Astrocyte (in vitro differentiated cells and primary cell): ENCODE results near the gene LYPD6. TPM values are rescaled to one million over a fixed set of nuclear protein-coding genes. Genes with fewer than 3 reads are reported as not detected.

Source experiments
- DNase-seq: peaks from one replicate; pipeline ENCODE4 v3.0.0-alpha.2; 2010; ENCODE audit warnings: low read depth
- FAIRE-seq: peaks from 2 replicates; lab custom pipeline; 2011; peaks lifted over from hg19 to GRCh38; lab: Jason Lieb, UNC
- H2AFZ ChIP-seq: 2 replicates; pipeline ENCODE4 v1.6.0; 2012; ENCODE audit warnings: low read depth, low read length, inconsistent platforms
- H3K27ac ChIP-seq: 2 replicates; pipeline ENCODE4 v1.5.1; 2011; ENCODE audit warnings: low read depth, low read length, inconsistent platforms
- H3K27me3 ChIP-seq: 2 replicates; pipeline ENCODE4 v1.6.0; 2011; ENCODE audit warnings: low read length, inconsistent platforms; ENCODE audit not compliant: insufficient read depth
- H3K36me3 ChIP-seq: 2 replicates; pipeline ENCODE4 v1.5.1; 2011; ENCODE audit warnings: low read length, inconsistent platforms; ENCODE audit not compliant: insufficient read depth
- H3K4me1 ChIP-seq: 2 replicates; pipeline ENCODE4 v1.5.1; 2011; ENCODE audit warnings: low read length, inconsistent platforms; ENCODE audit not compliant: insufficient read depth
- H3K4me2 ChIP-seq: 2 replicates; pipeline ENCODE4 v1.6.0; 2012; ENCODE audit warnings: low read length, inconsistent platforms
- H3K4me3 ChIP-seq: 2 replicates; pipeline ENCODE4 v1.5.1; 2011; ENCODE audit warnings: low read depth, mild to moderate bottlenecking, low read length, inconsistent platforms; ENCODE audit not compliant: insufficient read depth
- H3K79me2 ChIP-seq: 2 replicates; pipeline ENCODE4 v1.6.0; 2012; ENCODE audit warnings: mild to moderate bottlenecking, low read length, inconsistent platforms; ENCODE audit not compliant: insufficient read depth
- H3K9ac ChIP-seq: 2 replicates; pipeline ENCODE4 v1.6.0; 2012; ENCODE audit warnings: mild to moderate bottlenecking, low read length, inconsistent platforms
- H3K9me3 ChIP-seq: 2 replicates; pipeline ENCODE4 v1.5.1; 2012; ENCODE audit warnings: low read depth, mild to moderate bottlenecking, low read length, inconsistent platforms; ENCODE audit not compliant: insufficient read depth
- H4K20me1 ChIP-seq: 2 replicates; pipeline ENCODE4 v1.6.0; 2012; ENCODE audit warnings: low read length, inconsistent platforms; ENCODE audit not compliant: insufficient read depth
- H3K27ac Mint-ChIP-seq: one replicate; pipeline ENCODE4 v1.8.0; 2021; ENCODE audit warnings: mild to moderate bottlenecking, mixed read lengths; ENCODE audit not compliant: unreplicated experiment
- H3K27me3 Mint-ChIP-seq: one replicate; pipeline ENCODE4 v1.8.0; 2021; ENCODE audit warnings: low read depth, mixed read lengths; ENCODE audit not compliant: unreplicated experiment
- H3K36me3 Mint-ChIP-seq: one replicate; pipeline ENCODE4 v1.8.0; 2021; ENCODE audit warnings: low read depth, mixed read lengths; ENCODE audit not compliant: unreplicated experiment
- H3K4me1 Mint-ChIP-seq: one replicate; pipeline ENCODE4 v1.8.0; 2021; ENCODE audit warnings: low read depth, mixed read lengths; ENCODE audit not compliant: unreplicated experiment
- H3K4me3 Mint-ChIP-seq: one replicate; pipeline ENCODE4 v1.8.0; 2021; ENCODE audit warnings: mild to moderate bottlenecking, moderate library complexity, mixed read lengths; ENCODE audit not compliant: unreplicated experiment
- H3K9me3 Mint-ChIP-seq: one replicate; pipeline ENCODE4 v1.8.0; 2021; ENCODE audit warnings: mild to moderate bottlenecking, mixed read lengths; ENCODE audit not compliant: unreplicated experiment
- CTCF ChIP-seq: IDR thresholded peaks from 2 replicates; pipeline ENCODE4 v1.5.1; 2011; ENCODE audit warnings: low read depth, mild to moderate bottlenecking, inconsistent platforms, low read length, moderate library complexity; ENCODE audit not compliant: insufficient read depth
- EZH2 ChIP-seq: IDR thresholded peaks from 2 replicates; pipeline ENCODE4 v1.6.1; 2012; ENCODE audit warnings: mild to moderate bottlenecking, low read length, inconsistent platforms; ENCODE audit not compliant: insufficient read depth
- total RNA-seq: library from RNA; stranded (reverse); gene quantifications from 2 replicates; pipeline ENCODE4 v1.2.1, GENCODE V29; 2021

LYPD6 gene
- total RNA-seq, 1 donor from 2014 or later: 1.4 TPM

DNA sequence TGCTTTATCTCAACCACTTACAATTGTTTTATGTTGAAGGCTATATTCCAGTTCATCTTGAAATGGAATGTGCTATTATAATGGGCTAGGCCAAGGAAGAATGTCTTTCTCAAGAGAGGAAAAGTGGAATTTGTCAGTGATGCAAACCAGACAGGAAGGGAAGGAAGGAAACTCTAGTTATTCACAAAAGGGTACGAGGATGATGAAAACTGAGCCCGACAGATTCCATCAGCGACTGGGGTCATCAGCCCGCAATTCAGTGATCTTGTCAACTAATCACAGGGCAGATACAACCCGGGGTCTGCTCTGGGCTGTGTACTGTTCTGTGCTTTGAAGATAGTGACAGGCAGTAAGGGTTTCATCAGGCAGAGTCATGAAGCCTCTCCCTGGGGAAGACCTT is 23.4 kb upstream of the LYPD6 start:
- H3K9ac ChIP-seq: no peak overlapping the region
- H3K79me2 ChIP-seq: no peaks in the 10 kb centered on the region
- Mint-ChIP-seq H3K36me3 (no peaks in the 10 kb centered on the region), H3K27ac (no peak overlapping the region), H3K27me3 (peaks cover 7% of the 10 kb centered on the region), H3K4me3 (no peak overlapping the region), H3K4me1 (no peaks in the 10 kb centered on the region), H3K9me3 (peaks cover 2% of the 10 kb centered on the region)
- H2AFZ ChIP-seq: no peak overlapping the region
- H3K27me3 ChIP-seq: peaks cover 3% of the 10 kb centered on the region
- H3K4me1 ChIP-seq: no peaks in the 10 kb centered on the region
- TF ChIP-seq CTCF: no peak
- no peak for TF ChIP-seq EZH2
- no peaks in the 10 kb centered on the region for H4K20me1 ChIP-seq
- no peaks in the 10 kb centered on the region for H3K9me3 ChIP-seq
- H3K4me2 ChIP-seq: no peak overlapping the region
- FAIRE-seq (no peak), DNase-seq (no peak)
- H3K27ac ChIP-seq: no peak overlapping the region
- no peaks in the 10 kb centered on the region for H3K36me3 ChIP-seq
- no peak overlapping the region for H3K4me3 ChIP-seq

- H3K9me3 Mint-ChIP-seq: no peaks in the 10 kb centered on the region
- Histone ChIP-seq H4K20me1 (no peaks in the 10 kb centered on the region), H3K4me2 (no peak overlapping the region), H3K4me3 (no peak overlapping the region), H3K27me3 (peaks cover 3% of the 10 kb centered on the region), H3K27ac (no peak overlapping the region), H3K9me3 (no peaks in the 10 kb centered on the region), H3K9ac (no peak overlapping the region), H2AFZ (no peak overlapping the region), H3K36me3 (no peaks in the 10 kb centered on the region), H3K4me1 (no peaks in the 10 kb centered on the region), H3K79me2 (no peaks in the 10 kb centered on the region)
- peaks cover 5% of the 10 kb centered on the region for H3K27me3 Mint-ChIP-seq
- DNase-seq (no peak), FAIRE-seq (no peak)
- no peak overlapping the region for H3K27ac Mint-ChIP-seq
- no peak overlapping the region for H3K4me3 Mint-ChIP-seq
- no peak for TF ChIP-seq EZH2
- no peak for TF ChIP-seq CTCF
- H3K36me3 Mint-ChIP-seq: no peaks in the 10 kb centered on the region
- no peaks in the 10 kb centered on the region for H3K4me1 Mint-ChIP-seq
Observed at GRCh38 chr2:149310349-149310748, 20.0 kb upstream of the LYPD6 start.

DNA sequence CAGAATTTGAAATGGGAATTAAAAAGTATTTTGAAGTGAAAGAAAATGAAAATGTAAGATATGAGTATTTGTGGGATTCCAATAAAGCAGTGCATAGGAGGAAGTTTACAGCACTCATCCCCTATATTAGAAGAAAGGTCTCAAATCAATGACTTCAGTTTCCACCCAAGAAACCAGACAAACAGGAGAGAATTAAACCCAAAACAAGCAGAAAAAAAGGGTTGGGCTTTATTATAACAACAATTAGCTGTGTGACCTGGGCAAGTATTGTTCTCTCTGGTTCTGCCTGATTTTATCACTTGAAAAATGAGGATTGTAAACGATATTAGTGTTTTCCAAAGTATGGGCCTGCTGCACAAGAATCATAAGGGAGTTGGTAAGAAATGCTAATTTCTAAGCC is 18.3 kb upstream of the LYPD6 start:
- no peak for DNase-seq
- no peaks in the 10 kb centered on the region for H4K20me1 ChIP-seq
- Mint-ChIP-seq H3K36me3 (no peaks in the 10 kb centered on the region), H3K9me3 (no peaks in the 10 kb centered on the region), H3K27me3 (no peaks in the 10 kb centered on the region), H3K4me1 (no peaks in the 10 kb centered on the region), H3K4me3 (no peak overlapping the region), H3K27ac (no peak overlapping the region)
- no peak overlapping the region for H3K9ac ChIP-seq
- H3K4me2 ChIP-seq: no peak overlapping the region
- H3K36me3 ChIP-seq: no peaks in the 10 kb centered on the region
- FAIRE-seq: no peak
- H3K27ac ChIP-seq: no peak overlapping the region
- H3K4me1 ChIP-seq: no peaks in the 10 kb centered on the region
- no peak overlapping the region for H2AFZ ChIP-seq
- no peaks in the 10 kb centered on the region for H3K79me2 ChIP-seq
- H3K4me3 ChIP-seq: no peak overlapping the region
- TF ChIP-seq CTCF: no peak
- no peak for TF ChIP-seq EZH2
- no peaks in the 10 kb centered on the region for H3K9me3 ChIP-seq
- H3K27me3 ChIP-seq: peaks cover 3% of the 10 kb centered on the region
